PFSK-1 (cell line): ENCODE data around the gene AAK1.
A peak's percentile ranks its signal among the peaks of the same experiment; 100 is the strongest.

Experiments used
- FOXP2 ChIP-seq: optimal IDR thresholded peaks from 2 replicates; pipeline ENCODE3; 2011; ENCODE audit warnings: borderline replicate concordance, control low read depth, inconsistent platforms; ENCODE audit not compliant: insufficient read depth; ENCODE audit errors: extremely low read length, extremely low read depth
- POLR2AphosphoS5 ChIP-seq: IDR thresholded peaks from 2 replicates; pipeline ENCODE4 v1.6.1; 2012; ENCODE audit warnings: low read depth, mild to moderate bottlenecking, control low read depth, low read length, moderate library complexity
- REST ChIP-seq, 2 experiments: IDR thresholded peaks; 2 replicates each; pipeline versions ENCODE4 v1.6.1 to v1.8.0; 2011 to 2012; ENCODE audit warnings: low read depth in 2 of 2, low read length in 2 of 2, control low read depth in 1 of 2, inconsistent platforms in 1 of 2, mild to moderate bottlenecking in 1 of 2, moderate library complexity in 1 of 2; ENCODE audit not compliant: insufficient read depth in 1 of 2
- SIN3A ChIP-seq: IDR thresholded peaks from 2 replicates; pipeline ENCODE4 v1.6.1; 2012; ENCODE audit warnings: mild to moderate bottlenecking, low read length, moderate library complexity, borderline replicate concordance; ENCODE audit not compliant: insufficient read depth
- TAF1 ChIP-seq: IDR thresholded peaks from 2 replicates; pipeline ENCODE4 v1.6.1; 2012; ENCODE audit warnings: low read length, control low read depth, borderline replicate concordance; ENCODE audit not compliant: insufficient read depth

The AAK1 gene

GRCh38 chr2:69561101-69561500, 82.4 kb downstream of the AAK1 start:
- TF ChIP-seq REST (IDR thresholded peaks at IDR 0.05; ENCODE audit: insufficient read depth in 1 of 2, low read depth in 2 of 2, low read length in 2 of 2): no peak
- no peak for TF ChIP-seq SIN3A
- no peak for TF ChIP-seq POLR2AphosphoS5
- no peak for TF ChIP-seq TAF1
- no peak for TF ChIP-seq FOXP2

DNA sequence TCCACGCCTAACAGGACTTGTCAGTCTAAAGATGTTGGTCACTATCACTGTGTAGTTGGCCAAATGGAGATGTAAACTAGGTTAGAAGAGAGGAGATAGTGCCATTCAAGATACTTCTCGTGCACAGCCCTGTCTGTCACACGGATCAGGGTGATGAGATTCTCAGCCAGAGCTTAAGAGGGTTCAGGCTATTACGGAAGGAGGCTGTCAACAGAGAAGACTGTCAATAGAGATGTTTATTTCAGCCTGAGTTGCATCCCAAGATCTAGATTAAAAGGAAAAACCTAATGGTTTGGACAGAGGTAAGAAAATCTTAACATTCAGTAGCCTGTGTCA, 83.4 kb downstream of the AAK1 start:
- TF ChIP-seq TAF1: no peak
- no peak for TF ChIP-seq POLR2AphosphoS5
- no peak for TF ChIP-seq REST (IDR thresholded peaks at IDR 0.05; ENCODE audit: insufficient read depth in 1 of 2, low read depth in 2 of 2, low read length in 2 of 2)
- no peak for TF ChIP-seq FOXP2
- TF ChIP-seq SIN3A: no peak

DNA sequence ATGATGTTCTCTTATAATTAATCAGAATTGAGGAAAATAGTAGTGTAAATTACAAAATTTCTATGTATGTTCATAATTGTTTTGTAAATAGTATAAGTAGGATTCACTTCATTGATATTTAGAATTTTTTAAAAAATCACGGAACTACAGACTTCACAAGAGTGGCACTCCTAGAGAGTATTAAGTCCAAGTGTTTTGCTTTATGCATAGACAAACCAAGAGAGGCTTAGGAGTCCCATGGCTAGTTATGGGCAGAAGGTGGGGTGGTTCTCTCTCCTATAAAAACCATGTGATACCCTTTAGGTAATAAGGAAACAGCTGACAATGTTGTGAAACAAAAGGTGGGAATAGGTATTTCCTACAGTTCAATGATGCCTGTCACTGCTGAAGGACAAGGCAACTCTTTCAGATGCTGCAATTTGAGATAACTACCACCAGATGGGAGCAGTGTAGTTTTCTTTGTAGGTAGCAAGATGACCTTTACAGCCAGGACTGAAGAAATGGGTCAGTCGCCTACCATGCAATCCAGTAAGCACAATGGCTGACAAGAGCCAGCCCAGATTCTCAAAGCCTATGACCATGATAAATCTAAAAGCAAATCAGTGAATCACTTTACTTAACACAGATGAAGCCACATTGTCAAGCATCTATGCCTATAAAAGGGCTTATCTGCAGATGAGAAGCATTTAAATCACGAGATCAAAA, 83.9 kb downstream of the AAK1 start:
- TF ChIP-seq FOXP2: no peak
- TF ChIP-seq SIN3A: no peak
- no peak for TF ChIP-seq POLR2AphosphoS5
- no peak for TF ChIP-seq REST (IDR thresholded peaks at IDR 0.05; ENCODE audit: insufficient read depth in 1 of 2, low read depth in 2 of 2, low read length in 2 of 2)
- no peak for TF ChIP-seq TAF1

GRCh38 chr2:69556008-69556407, 87.5 kb downstream of the AAK1 start:
- no peak for TF ChIP-seq TAF1
- no peak for TF ChIP-seq REST (IDR thresholded peaks at IDR 0.05; ENCODE audit: insufficient read depth in 1 of 2, low read depth in 2 of 2, low read length in 2 of 2)
- no peak for TF ChIP-seq POLR2AphosphoS5
- TF ChIP-seq FOXP2: no peak
- no peak for TF ChIP-seq SIN3A

GRCh38 chr2:69554981-69555380, 88.6 kb downstream of the AAK1 start:
- TF ChIP-seq SIN3A (peak; percentile 55; the same call in 1 of the 2 replicates), TAF1 (no peak)
